RCC 7860 (cell line): ENCODE results near the gene MCEE.
"Not testable (repeated sequence)": the region's sequence is repeated elsewhere in the genome, so short reads cannot be mapped to it uniquely, and the experiment has no call there.

Experiments used
- DNase-seq: peaks from one replicate; pipeline ENCODE4 v3.0.0-alpha.2; 2015; ENCODE audit warnings: low spot score
- FAIRE-seq: peaks from 2 replicates; lab custom pipeline; 2012; peaks lifted over from hg19 to GRCh38; lab: Jason Lieb, UNC

MCEE gene

DNA sequence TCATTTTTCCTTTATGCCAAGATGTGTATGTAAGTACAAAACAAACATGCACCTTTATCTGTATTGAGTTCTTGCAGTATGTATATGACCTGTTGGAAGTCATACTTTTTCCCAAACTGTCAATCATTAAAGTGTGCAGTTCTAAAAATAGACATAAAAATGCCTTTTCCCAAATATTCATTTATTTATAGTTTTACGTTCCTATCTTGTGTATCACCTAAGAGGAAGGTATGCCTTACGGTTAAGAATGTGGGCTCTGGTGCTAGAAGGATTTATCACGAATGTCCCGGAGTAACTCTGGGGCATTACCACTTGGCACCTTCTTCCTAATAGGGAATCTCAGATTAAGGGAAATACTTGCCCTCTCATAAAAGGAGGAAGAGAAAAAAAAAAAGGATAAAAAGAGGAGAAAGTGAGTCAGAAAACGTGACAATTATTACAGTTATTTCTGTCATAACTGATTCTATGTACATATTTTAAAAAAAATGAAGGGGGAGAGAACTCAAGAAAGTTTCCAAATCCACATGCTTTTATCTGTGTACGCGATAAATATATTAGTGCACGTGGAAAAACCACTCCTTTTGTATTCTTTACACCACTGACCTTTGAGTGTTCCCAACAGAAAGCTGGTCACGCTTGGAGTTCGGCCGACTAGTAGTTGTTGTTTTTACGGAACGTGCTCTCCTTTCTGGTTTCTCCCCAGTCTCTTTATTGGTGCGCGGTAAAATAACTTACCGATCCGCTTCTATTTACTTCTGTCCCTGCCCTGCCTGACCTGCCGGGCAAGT lies 721 bp downstream of the MCEE start:
- DNase-seq (peak; percentile 23), FAIRE-seq (no peak)

- no peak for DNase-seq
- FAIRE-seq: no peak
Observed at GRCh38 chr2:71126957-71127356, 3.1 kb downstream of the MCEE start.

DNA sequence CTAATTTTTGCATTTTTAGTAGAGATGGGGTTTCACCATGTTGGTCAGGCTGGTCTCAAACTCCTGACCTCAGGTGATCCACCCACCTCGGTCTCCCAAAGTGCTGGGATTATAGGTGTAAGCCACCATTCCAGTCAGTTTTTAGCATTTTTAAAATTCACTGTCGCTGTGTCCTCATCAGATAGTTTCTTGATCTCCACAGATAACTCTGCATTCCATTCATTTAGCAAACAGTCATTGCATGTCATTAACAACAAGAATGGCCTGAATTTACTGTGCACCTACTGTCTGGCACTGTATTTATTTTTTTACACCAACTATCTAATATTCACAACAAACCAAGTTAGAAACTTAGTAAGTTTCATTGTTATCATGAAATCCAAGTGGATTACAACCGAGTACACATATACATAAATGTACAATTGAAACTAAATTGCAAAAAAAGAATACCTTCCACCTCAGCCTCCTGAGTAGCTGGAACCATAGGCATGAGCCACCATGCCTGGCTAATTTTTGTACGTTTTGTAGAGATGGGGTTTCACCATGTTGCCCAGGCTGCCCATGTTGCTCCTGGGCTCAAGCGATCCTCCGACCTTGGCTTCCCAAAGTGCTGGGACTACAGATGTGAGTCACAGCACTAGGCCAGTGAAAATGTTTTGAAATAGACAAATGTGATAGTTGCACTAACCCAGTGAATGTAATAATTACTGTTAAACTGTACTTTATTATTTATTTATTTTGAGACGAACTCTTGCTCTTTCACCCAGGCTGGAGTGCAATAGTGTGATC lies 4.3 kb downstream of the MCEE start:
- no peak for DNase-seq
- FAIRE-seq: no peak

- FAIRE-seq: no peak
- no peak for DNase-seq
Observed at GRCh38 chr2:71122387-71123298, 7.4 kb downstream of the MCEE start.

GRCh38 chr2:71121479-71121878 lies 8.6 kb downstream of the MCEE start:
- FAIRE-seq (no peak), DNase-seq (no peak)

DNA sequence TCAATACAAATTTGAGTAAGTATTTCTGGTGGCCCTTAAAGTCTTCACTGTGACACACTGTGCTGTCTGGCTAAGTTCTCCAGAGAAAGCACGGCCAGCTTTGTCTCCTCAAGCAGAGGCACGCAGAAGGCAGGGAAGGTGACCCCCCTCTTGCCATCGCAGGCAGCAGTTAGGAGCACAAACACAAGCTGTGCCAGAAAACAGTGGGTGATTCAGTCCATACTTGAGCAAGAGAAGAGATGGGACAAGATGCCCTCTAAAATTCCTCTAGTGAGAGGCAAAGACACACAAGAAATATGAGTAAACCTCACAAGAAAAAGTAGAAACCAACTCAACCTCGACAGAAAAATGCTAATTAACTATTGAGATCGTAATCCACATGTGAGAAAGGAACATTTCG lies 9.8 kb downstream of the MCEE start:
- no peak for DNase-seq
- FAIRE-seq: no peak

- no peak for FAIRE-seq
Observed at GRCh38 chr2:71117063-71117462, 13.0 kb downstream of the MCEE start.

GRCh38 chr2:71113843-71114242 lies 16.2 kb downstream of the MCEE start:
- no peak for FAIRE-seq
- no peak for DNase-seq

More at GRCh38 chr2:71117063-71117462, 13.0 kb downstream of the MCEE start:
- no peak for DNase-seq

DNA sequence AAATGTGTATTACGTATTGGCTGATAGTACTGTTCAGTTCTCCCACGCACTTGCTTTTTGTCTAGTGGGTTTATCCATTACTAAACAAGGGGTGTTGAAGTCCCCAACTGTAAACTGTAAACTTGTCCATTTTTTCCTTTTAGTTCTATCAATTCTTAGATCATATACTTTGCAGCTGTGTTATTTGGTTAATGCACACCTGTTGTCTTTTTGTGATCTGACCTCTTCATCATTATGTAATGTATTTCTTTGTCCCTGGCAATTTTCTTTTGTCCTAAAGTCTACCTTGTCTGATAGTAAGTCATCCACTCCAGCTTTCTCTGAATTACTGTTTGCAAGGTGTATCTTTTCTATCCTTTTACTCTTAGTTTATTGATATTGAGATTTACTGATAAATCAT lies 21.9 kb downstream of the MCEE start:
- FAIRE-seq (no peak), DNase-seq (no peak)

DNA sequence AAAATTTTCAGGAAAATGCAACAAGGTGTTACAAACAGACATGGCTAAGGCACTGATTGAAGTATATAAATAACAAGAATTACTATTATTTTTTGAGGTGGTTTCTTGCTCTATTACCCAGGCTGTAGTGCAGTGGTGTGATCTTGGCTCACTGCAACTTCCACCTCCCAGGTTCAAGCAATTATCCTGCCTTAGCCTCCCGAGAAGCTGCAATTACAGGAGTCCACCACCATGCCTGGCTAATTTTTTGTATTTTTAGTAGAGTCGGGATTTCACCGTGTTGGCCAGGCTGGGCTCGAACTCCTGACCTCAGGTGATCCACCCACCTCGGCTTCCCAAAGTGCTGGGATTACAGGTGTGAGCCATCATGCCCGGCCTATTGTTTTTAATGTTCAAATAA lies 23.6 kb downstream of the MCEE start:
- FAIRE-seq, DNase-seq: not testable (repeated sequence)

DNA sequence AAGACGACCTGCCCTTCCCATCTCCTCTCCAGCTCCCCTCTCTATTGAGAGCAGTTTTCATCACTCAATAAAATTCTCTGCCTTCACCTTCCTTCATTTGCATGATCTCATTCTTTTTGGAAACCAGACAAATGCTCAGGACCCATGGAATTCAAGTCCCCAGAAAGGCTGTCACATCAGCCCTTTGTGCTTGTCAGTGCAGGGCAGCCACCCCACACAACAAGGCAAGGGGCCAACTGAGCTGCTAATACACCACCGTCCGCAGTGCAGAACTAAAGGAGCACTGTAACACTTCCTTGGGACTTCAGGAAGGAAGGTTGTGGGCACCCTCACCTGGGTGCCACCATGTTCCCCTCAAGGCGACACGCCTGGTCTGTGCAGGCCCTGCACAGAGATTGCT lies 26.2 kb downstream of the MCEE start:
- no peak for FAIRE-seq

GRCh38 chr2:71102981-71103681 lies 26.9 kb downstream of the MCEE start:
- DNase-seq: no peak
- FAIRE-seq: no peak

More for the DNA sequence above, 26.2 kb downstream of the MCEE start:
- no peak for DNase-seq

- peak; percentile 18 for DNase-seq
- FAIRE-seq: no peak
Observed at GRCh38 chr2:71101656-71102055, 28.4 kb downstream of the MCEE start.

- FAIRE-seq (peak; percentile 79), DNase-seq (peak; percentile 39)
Observed at GRCh38 chr2:71100195-71100964, 29.6 kb downstream of the MCEE start.

DNA sequence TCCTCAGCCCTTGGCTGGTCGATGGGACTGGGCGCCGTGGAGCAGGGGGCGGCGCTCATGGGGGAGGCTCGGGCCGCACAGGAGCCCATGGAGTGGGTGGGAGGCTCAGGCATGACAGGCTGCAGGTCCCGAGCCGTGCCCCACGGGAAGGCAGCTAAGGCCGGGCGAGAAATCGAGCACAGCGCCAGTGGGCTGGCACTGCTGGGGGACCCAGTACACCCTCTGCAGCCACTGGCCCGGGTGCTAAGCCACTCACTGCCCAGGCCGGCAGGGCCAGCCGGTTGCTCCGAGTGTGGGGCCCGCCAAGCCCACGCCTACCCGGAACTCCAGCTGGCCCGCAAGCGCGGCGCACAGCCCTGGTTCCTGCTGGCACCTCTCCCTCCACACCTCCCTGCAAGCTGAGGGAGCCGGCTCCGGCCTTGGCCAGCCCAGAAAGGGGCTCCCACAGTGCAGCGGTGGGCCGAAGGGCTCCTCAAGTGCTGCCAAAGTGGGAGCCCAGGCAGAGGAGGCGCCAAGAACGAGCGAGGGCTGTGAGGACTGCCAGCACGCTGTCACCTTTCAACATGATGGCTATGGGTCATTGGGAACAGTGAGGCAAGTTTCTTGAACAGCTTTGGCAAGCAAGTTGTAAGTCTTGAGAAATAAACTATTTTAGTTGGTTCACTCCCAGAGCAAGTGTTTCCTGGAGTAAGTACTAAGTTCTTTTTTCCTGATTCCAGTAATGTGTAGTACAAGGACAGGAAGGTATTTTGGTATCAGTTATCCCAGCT lies 37.4 kb downstream of the MCEE start:
- not testable (repeated sequence) for FAIRE-seq

DNA sequence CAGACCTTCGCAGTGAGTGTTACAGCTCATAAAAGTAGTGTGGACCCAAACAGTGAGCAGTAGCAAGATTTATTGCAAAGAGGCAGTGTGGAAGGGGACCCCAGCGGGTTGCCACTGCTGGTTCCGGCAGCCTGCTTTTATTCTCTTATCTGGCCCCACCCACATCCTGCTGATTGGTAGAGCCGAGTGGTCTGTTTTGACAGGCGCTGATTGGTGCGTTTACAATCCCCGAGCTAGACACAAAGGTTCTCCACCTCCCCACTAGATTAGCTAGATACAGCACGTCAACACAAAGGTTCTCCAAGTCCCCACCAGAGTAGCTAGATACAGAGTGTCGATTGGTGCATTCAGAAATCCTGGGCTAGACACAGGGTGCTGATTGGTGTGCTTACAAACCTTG lies 38.2 kb downstream of the MCEE start:
- DNase-seq, FAIRE-seq: not testable (repeated sequence)

More for the DNA sequence above, 37.4 kb downstream of the MCEE start:
- not testable (repeated sequence) for DNase-seq

DNA sequence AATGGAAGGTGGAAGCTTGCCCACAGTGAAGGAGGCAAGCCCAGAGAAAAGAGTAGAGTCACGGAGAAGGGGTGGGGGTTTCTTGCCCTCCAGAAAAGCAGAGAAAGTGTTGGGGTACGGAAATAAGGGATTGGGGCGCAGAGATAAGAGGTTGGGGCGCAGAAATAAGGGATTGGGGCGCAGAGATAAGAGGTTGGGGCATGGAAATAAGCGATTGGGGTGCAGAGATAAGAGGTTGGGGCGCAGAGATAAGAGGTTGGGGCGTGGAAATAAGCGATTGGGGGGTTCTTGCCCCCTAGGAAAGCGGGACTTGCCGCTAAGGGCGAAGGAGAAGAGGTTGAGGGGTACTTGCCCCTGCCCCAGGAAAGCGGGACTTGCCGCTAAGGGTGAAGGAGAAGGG lies 40.6 kb downstream of the MCEE start:
- FAIRE-seq, DNase-seq: not testable (repeated sequence)

DNA sequence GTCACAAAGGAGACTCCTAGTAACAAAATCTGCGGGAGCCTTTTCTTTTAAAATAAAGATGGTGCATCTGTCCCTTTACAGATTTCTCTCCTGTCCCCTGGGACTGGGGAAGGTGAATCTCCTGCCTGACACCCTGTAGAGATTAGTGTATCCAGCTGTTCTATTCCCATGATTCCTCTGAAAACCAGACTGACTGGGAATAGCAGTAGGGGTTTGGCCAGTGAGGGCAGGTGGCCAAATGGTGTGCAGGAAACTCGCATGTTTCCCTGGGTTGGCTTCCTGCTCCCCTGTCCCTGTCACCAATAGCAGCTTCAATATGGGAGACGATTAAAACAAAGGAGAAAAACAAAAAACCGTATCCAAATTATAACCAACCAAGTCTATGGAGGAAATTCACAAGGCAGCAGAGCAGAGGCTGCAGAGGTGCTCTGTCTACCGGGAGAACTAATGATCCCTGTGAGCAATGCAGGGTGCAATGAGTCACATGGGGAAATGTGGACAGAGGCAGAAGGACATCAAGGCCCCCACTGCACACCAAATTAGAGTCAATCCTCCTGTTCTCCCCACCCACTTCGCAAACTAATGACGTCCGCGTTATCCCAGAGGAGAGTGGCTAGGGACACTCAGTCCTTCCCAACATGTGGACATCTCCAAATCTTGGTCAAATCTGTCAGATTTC lies 44.6 kb downstream of the MCEE start:
- FAIRE-seq, DNase-seq: not testable (repeated sequence)
